GM12864 (cell line): ENCODE data around the gene KLF13.

ENCODE experiments used
- DNase-seq: peaks from one replicate; pipeline ENCODE4 v3.0.0-alpha.2; 2011; ENCODE audit warnings: low read depth
- H3K4me3 ChIP-seq: 2 replicates; pipeline ENCODE4 v1.5.1; 2011; ENCODE audit warnings: mild to moderate bottlenecking, low read depth, low read length, control low read depth
- CTCF ChIP-seq: IDR thresholded peaks from 2 replicates; pipeline ENCODE4 v1.5.1; 2011; ENCODE audit warnings: low read depth, mild to moderate bottlenecking, moderate library complexity, low read length, control low read depth, inconsistent platforms; ENCODE audit errors: missing control alignments

The KLF13 gene

GRCh38 chr15:31311735-31312619 is 14.7 kb upstream of the KLF13 start:
- no peak overlapping the region for H3K4me3 ChIP-seq
- no peak for DNase-seq
- TF ChIP-seq CTCF, result no peak

GRCh38 chr15:31313223-31313622 is 13.4 kb upstream of the KLF13 start:
- DNase-seq, result no peak
- no peak for TF ChIP-seq CTCF
- no peak overlapping the region for H3K4me3 ChIP-seq

DNA sequence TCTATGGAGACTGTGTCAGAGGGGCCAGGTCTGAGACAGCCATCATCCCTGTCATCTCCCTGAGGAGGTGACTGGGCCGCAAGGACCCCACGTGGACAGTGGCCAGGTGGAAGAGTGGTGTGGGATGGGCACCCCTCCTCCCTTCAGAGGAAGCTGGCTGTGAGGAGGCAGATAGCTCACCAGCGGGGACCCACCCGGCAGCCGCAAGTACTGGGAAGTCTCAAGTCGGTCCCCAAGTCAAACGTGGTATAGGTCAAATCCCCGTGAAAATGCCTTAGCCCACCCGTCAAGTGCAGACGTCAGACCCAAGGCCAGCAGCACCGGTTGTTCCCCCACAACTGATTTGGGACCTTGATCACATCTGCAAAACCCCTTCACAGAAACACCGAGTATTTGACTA is 12.3 kb upstream of the KLF13 start:
- no peak for TF ChIP-seq CTCF
- no peak for DNase-seq
- H3K4me3 ChIP-seq, result no peak overlapping the region

DNA sequence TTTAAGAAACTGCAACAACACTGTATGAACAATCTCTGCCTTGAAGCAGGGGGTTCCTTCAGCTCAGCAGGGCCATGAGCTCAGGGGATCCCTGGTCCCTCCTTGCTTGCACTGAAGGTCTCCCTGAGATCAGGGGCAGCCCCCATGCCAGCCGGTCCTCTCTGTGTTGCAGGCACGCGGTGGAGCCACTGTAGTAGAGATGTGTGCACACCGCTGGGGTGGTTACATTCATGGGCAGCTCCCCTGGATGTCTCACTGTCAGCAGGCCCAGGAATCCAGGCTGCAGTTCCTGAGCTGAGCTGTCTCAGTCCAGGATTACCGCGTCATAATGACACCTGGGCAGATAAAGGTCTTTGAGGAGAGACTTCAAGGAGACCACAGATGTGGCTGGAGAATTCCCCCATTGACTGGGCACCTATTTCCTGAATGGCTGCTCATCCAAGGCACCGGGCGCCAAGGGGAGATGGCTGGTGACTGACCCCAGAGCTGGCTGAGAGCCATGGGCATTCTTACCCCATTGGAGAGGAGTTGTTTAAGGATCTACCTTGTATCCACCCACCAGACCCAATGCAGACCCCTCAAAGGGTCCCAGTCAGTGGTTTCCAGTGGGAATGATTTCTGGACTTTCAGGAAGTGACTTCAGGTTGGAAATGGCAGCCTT is 10.4 kb upstream of the KLF13 start:
- no peak overlapping the region for H3K4me3 ChIP-seq
- DNase-seq, result no peak
- no peak for TF ChIP-seq CTCF

DNA sequence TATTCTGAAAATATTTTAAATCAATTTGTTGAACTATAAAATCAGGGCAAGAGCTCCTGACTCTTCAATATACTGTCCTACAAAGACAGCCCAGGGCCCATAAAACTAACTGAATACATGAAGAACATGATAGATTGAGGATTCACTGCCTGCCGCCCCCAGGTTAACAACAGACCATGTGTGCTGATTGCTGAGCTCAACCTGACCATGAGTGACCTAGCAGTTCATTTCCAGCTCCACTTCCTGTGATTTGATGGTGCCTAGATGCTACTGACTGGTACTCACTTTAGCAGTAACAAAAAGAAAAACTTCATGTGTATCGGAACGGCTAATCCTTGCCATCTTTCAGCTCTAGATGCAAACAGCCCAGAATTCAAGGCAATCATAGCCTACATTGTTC is 9.6 kb upstream of the KLF13 start:
- no peak overlapping the region for H3K4me3 ChIP-seq
- no peak for DNase-seq
- TF ChIP-seq CTCF, result no peak

DNA sequence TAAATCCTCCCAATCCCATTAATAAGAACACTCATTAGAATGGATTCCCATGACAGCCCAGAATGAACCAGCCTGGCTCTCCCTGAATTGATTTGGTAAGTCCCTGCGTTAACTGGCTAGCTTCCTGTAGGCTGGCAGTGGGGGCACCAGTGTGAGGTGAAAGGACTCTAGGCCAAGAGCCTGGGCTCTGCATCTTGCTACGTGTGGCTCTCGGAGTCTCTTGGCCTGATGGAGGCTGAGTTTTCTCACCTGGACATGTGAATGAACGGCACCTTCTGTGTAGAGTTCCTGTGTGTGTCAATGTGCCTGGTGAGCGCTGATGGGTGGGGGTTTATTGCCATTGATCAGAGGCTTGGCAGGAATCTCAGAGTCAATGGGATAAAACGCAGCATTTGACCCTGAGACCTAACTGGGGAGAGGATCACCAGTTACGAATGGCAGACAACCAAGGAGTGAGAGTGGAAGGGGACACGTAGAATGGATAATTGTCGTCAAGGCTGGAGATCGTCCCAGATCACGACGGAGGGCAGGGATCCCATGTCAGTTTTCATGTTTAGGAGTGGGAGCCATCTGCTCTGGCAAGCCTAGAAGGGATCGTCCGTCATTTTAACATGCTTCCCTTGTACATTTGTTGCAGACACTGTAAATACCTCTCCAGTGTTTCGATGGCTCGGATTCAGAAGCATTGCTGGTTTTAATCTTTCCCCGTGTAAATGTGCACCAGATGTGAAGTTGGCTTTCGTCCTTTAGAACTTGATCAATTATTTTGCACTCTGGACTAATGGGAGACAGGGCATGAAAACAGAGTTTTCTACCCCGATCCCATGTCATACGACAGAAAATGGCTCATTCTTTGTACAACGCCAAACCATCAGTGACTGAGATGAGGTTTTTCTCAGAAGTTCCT is 9.0 kb upstream of the KLF13 start:
- TF ChIP-seq CTCF, result no peak
- DNase-seq, result no peak
- H3K4me3 ChIP-seq, result no peak overlapping the region
